ENCODE data around the gene PFKM.

DNA sequence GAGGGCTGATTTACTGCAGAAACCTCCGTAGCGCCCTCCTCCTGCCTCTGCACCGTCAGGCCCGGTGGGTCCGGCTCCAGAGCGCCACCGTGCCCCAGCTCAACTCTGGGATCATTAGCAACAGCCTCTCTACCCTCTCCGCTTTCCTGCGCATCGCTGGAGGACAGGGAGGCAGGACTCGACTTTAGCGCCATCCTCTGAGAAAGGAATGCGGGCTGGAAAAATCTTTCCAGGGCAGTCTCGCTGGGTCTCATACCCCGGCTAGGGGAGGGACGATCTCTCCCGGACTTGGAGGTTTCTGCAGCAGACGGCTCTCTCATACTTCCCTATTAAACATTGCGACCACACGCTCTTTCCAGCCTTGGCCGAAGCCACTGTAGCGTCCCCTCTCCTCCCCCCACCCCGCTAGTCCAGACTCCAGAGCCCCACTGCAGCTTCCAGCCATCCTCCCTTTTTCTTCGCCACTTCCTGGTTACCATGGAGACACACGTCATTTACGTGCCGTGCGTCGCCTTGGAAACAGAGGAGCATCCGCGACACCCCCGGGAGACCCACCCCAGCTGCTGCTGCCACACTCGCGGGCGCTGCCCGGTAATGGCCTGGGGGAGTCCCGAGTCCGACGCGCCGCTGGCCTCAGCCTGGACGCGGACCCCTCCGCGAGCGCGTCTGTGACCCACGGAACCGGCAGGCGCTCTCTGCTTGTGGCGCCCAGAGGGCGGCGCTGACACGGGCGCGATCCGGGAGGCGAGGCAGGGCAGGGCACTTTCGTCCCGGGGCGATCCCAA, 64.1 kb downstream of the PFKM start, which contains the start of gene CCDC184:
- TF ChIP-seq, protein P1, sequence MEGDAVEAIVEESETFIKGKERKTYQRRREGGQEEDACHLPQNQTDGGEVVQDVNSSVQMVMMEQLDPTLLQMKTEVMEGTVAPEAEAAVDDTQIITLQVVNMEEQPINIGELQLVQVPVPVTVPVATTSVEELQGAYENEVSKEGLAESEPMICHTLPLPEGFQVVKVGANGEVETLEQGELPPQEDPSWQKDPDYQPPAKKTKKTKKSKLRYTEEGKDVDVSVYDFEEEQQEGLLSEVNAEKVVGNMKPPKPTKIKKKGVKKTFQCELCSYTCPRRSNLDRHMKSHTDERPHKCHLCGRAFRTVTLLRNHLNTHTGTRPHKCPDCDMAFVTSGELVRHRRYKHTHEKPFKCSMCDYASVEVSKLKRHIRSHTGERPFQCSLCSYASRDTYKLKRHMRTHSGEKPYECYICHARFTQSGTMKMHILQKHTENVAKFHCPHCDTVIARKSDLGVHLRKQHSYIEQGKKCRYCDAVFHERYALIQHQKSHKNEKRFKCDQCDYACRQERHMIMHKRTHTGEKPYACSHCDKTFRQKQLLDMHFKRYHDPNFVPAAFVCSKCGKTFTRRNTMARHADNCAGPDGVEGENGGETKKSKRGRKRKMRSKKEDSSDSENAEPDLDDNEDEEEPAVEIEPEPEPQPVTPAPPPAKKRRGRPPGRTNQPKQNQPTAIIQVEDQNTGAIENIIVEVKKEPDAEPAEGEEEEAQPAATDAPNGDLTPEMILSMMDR (IDR thresholded peaks at IDR 0.05) = no peak
- no peak for TF ChIP-seq POLR2A (IDR thresholded peaks at IDR 0.05)
